Smooth muscle cell (in vitro differentiated cells): ENCODE measurements around the gene KIAA0232. TPM values are rescaled to one million over a fixed set of nuclear protein-coding genes. Genes with fewer than 3 reads are reported as not detected.

Source experiments
- DNase-seq: peaks from one replicate; lab custom pipeline; 2025; ENCODE audit not compliant: unreplicated experiment; lab: John Stamatoyannopoulos, UW
- H2AFZ ChIP-seq: fragments of 200-600 bp; sonication (generic); 2 replicates; pipeline ENCODE4 v1.6.0; 2016; ENCODE audit warnings: antibody characterized with exemption, low read depth, mild to moderate bottlenecking
- H3F3A ChIP-seq: fragments of 200-600 bp; sonication (generic); 2 replicates; pipeline ENCODE4 v1.6.0; 2017; ENCODE audit warnings: antibody characterized with exemption, low read depth
- H3K27ac ChIP-seq: fragments of 200-600 bp; sonication (generic); 2 replicates; pipeline ENCODE4 v1.5.1; 2016; ENCODE audit warnings: low read depth, mild to moderate bottlenecking
- H3K27me3 ChIP-seq: fragments of 200-600 bp; sonication (generic); 2 replicates; pipeline ENCODE4 v1.6.1; 2016; ENCODE audit warnings: low read depth, mild to moderate bottlenecking
- H3K36me3 ChIP-seq: fragments of 200-600 bp; sonication (generic); 2 replicates; pipeline ENCODE4 v1.5.1; 2016; ENCODE audit warnings: low read depth
- H3K4me1 ChIP-seq: fragments of 200-600 bp; sonication (generic); 2 replicates; pipeline ENCODE4 v1.5.1; 2016; ENCODE audit warnings: low read depth
- H3K4me2 ChIP-seq: fragments of 200-600 bp; sonication (generic); 2 replicates; pipeline ENCODE4 v1.6.0; 2016; ENCODE audit warnings: mild to moderate bottlenecking
- H3K4me3 ChIP-seq: fragments of 200-600 bp; sonication (generic); 2 replicates; pipeline ENCODE4 v1.5.1; 2016; ENCODE audit warnings: mild to moderate bottlenecking
- H3K79me2 ChIP-seq: fragments of 200-600 bp; sonication (generic); 2 replicates; pipeline ENCODE4 v1.6.0; 2016; ENCODE audit warnings: low read depth, mild to moderate bottlenecking
- H3K9ac ChIP-seq: fragments of 200-600 bp; sonication (generic); 2 replicates; pipeline ENCODE4 v1.6.0; 2016; ENCODE audit warnings: low read depth
- H3K9me3 ChIP-seq: fragments of 200-600 bp; sonication (generic); replicated peaks from 2 replicates; pipeline ENCODE4 v1.5.1; 2016; ENCODE audit warnings: low read depth
- H4K20me1 ChIP-seq: fragments of 200-600 bp; sonication (generic); 2 replicates; pipeline ENCODE4 v1.6.0; 2016; ENCODE audit warnings: low read depth
- WGBS: methylation state at CpG from one replicate; pipeline ENCODE4 v1.1.7; 2016; ENCODE audit warnings: low lambda C conversion rate; 5-methylcytosine and 5-hydroxymethylcytosine counted together
- polyA plus RNA-seq: library from polyadenylated mRNA; unstranded; fragments of >200 nt; fragmentation: Nextera tagmentation; extraction: Ambion mirVana; gene quantifications from 2 replicates; pipeline ENCODE4 v1.2.1, GENCODE V29; 2016
- total RNA-seq: library from RNA; depleted of rRNA; stranded (reverse); fragments of >200 nt; gene quantifications from 2 replicates; pipeline ENCODE4 v1.2.3, GENCODE V29; 2014
- TF ChIP-seq, protein P1 (sequence below): fragments of 200-600 bp; sonication (generic); IDR thresholded peaks from 2 replicates; pipeline ENCODE4 v1.5.1; 2017; ENCODE audit warnings: borderline replicate concordance, mild to moderate bottlenecking, antibody characterized with exemption; ENCODE audit not compliant: insufficient read depth, poor library complexity, severe bottlenecking

KIAA0232 gene
- total and polyA plus RNA-seq, 2 experiments from 2014 or later, result 8.4 to 16.6 TPM

DNA sequence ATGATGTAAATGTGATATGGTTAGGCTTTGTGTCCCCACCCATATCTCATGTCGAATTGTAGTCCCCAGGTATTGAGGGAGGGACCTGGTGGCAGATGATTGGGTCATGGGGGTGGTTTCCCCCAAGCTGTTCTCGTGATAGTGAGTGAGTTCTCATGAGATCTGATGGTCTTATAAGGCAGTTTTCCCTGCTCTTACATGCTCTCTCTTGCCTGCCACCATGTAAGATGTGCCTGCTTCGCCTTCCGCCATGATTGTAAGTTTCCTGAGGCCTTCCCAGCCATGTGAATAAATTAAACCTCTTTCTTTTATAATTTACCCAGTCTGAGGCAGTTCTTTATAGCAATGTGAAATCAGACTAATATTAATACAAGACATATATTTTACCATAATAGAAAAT, 42.6 kb upstream of the KIAA0232 start:
- Histone ChIP-seq H3K36me3 (no peaks in the 10 kb centered on the region), H3K27ac (no peak overlapping the region), H3K9me3 (no peaks in the 10 kb centered on the region), H3K4me1 (no peaks in the 10 kb centered on the region), H3K4me3 (no peak overlapping the region), H3K79me2 (no peaks in the 10 kb centered on the region), H3K4me2 (no peak overlapping the region), H3K9ac (no peak overlapping the region), H2AFZ (no peak overlapping the region), H3K27me3 (no peaks in the 10 kb centered on the region), H3F3A (no peaks in the 10 kb centered on the region), H4K20me1 (no peaks in the 10 kb centered on the region)
- TF ChIP-seq, protein P1, sequence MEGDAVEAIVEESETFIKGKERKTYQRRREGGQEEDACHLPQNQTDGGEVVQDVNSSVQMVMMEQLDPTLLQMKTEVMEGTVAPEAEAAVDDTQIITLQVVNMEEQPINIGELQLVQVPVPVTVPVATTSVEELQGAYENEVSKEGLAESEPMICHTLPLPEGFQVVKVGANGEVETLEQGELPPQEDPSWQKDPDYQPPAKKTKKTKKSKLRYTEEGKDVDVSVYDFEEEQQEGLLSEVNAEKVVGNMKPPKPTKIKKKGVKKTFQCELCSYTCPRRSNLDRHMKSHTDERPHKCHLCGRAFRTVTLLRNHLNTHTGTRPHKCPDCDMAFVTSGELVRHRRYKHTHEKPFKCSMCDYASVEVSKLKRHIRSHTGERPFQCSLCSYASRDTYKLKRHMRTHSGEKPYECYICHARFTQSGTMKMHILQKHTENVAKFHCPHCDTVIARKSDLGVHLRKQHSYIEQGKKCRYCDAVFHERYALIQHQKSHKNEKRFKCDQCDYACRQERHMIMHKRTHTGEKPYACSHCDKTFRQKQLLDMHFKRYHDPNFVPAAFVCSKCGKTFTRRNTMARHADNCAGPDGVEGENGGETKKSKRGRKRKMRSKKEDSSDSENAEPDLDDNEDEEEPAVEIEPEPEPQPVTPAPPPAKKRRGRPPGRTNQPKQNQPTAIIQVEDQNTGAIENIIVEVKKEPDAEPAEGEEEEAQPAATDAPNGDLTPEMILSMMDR, result no peak
- WGBS, result 92% methylated on average over 4 of the region's 4 CpGs
- no peak for DNase-seq

DNA sequence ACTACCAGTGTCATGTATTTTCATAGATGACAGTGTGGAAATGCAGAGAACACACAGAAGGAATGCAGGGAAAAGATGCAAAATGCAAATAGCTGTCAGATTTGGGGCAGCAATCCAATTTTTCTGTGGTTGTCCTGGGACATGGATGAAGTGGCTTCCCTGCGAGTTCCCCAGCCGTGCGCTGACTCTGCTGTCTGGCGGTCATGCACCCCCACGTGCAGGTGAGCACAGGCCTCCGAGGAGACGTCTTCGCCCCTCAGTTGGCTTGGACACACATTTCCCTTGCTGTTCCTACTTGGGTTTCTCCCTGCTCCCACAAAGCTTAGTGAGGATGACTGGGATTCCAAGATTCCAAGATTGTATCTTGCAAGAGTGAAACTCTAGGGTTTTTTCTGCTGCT, 42.2 kb upstream of the KIAA0232 start:
- Histone ChIP-seq H3K36me3 (no peaks in the 10 kb centered on the region), H3K27ac (no peak overlapping the region), H3K4me1 (no peaks in the 10 kb centered on the region), H3F3A (no peaks in the 10 kb centered on the region), H3K4me2 (no peak overlapping the region), H4K20me1 (no peaks in the 10 kb centered on the region), H2AFZ (no peak overlapping the region), H3K9me3 (no peaks in the 10 kb centered on the region), H3K9ac (no peak overlapping the region), H3K79me2 (no peaks in the 10 kb centered on the region), H3K27me3 (no peaks in the 10 kb centered on the region), H3K4me3 (no peak overlapping the region)
- TF ChIP-seq, protein P1, result no peak
- DNase-seq, result no peak
- 98% methylated on average over 8 of the region's 8 CpGs for WGBS

DNA sequence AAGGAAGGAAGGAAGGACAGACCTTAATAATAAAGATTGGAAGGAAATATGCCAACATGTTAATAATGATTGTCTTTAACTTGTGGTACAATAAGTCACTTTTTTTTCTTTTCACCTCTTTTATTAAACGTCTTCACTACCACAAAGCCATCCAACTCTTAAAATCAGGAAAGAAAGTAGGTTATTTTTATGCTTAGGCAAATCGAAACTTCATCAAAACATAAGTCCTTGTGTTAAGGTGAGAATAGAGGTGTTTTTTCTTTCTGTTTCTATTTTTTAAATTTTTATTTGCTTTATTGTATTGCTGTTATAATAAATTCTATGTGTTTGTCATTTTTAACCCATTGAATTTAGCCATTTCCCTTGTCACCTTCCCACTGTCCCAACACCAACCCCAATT, 40.0 kb upstream of the KIAA0232 start:
- no peaks in the 10 kb centered on the region for H3K27me3 ChIP-seq
- no peaks in the 10 kb centered on the region for H3K79me2 ChIP-seq
- no peak overlapping the region for H3K4me2 ChIP-seq
- no peak overlapping the region for H2AFZ ChIP-seq
- H3K36me3 ChIP-seq, result no peaks in the 10 kb centered on the region
- no peaks in the 10 kb centered on the region for H3K9me3 ChIP-seq
- H3K9ac ChIP-seq, result no peak overlapping the region
- no peak overlapping the region for H3K4me3 ChIP-seq
- no peaks in the 10 kb centered on the region for H3F3A ChIP-seq
- H4K20me1 ChIP-seq, result no peaks in the 10 kb centered on the region
- no peak for DNase-seq
- TF ChIP-seq, protein P1, result no peak
- no peak overlapping the region for H3K27ac ChIP-seq
- H3K4me1 ChIP-seq, result no peaks in the 10 kb centered on the region
- 82% methylated on average over 2 of the region's 2 CpGs for WGBS

DNA sequence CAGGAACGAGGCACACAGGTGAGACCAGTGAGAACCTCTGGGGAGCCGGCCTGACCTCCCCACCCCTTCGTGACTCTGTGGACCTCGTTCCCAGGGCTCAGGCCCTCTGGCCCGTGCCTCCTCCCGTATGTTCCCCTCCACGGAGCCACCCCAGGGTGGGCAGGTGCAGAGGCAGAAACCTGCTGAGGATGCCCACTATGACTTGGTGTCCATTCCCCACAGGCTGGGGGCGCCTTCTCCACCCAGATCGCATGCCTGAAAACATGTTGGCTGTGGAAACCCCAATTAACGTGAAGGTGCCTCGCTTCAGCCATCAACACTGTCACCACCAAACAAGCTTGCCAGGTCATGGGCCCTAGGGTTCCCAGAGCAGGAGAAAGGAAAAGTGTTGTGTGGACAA, 39.5 kb upstream of the KIAA0232 start:
- Histone ChIP-seq H3K9me3 (no peaks in the 10 kb centered on the region), H3K4me1 (no peaks in the 10 kb centered on the region), H3K27me3 (no peaks in the 10 kb centered on the region), H3K9ac (no peak overlapping the region), H3K79me2 (no peaks in the 10 kb centered on the region), H2AFZ (no peak overlapping the region), H3K4me3 (no peak overlapping the region), H3F3A (no peaks in the 10 kb centered on the region), H3K27ac (no peak overlapping the region), H4K20me1 (no peaks in the 10 kb centered on the region), H3K4me2 (no peak overlapping the region), H3K36me3 (no peaks in the 10 kb centered on the region)
- WGBS, result 79% methylated on average over 11 of the region's 11 CpGs
- TF ChIP-seq, protein P1, result no peak
- DNase-seq, result no peak
